Gastrocnemius medialis (tissue), 4 donors: Measurements from ENCODE around the gene TFEB.

ENCODE experiments used
- POLR2A ChIP-seq, 2 donors: fragments of 450-650 bp; IDR thresholded peaks; one replicate each; pipeline ENCODE4 v1.6.1; 2017; ENCODE audit warnings: antibody characterized with exemption in 2 of 2, mild to moderate bottlenecking in 2 of 2, moderate library complexity in 2 of 2
- TF ChIP-seq, protein P1 (sequence below), 5 experiments: fragments of 450-650 bp in 3 of 5; fragments of 200-600 bp in 2 of 5; sonication (generic) in 2 of 5; IDR thresholded peaks in 4 of 5; conservative IDR thresholded peaks in 1 of 5; 1 replicate in 4 of 5; 2 replicates in 1 of 5; pipeline ENCODE4 v1.5.1; 2016 to 2019; ENCODE audit warnings: antibody characterized with exemption in 5 of 5, mild to moderate bottlenecking in 3 of 5, moderate library complexity in 3 of 5

DNA sequence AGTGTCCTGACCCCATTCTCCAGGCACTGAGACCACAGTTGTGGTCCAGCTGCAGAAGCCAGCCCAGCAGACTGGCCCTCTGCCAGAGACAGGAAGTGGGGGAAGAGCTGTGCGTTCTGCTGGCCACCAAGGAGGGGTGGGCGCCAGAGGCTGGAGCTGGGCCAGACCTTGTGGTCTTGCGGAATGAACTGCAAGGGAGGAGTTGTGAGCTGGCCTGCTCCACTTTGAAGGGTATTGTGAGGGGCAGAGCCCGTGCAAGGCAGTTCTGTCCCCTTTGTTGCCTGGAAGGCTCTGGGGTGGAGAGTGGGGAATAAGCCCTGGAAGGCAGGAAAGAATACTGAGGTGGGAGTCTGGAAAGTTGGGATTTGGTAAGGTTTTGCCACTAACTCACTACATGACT lies 100.8 kb downstream of the TFEB start:
- TF ChIP-seq, protein P1, sequence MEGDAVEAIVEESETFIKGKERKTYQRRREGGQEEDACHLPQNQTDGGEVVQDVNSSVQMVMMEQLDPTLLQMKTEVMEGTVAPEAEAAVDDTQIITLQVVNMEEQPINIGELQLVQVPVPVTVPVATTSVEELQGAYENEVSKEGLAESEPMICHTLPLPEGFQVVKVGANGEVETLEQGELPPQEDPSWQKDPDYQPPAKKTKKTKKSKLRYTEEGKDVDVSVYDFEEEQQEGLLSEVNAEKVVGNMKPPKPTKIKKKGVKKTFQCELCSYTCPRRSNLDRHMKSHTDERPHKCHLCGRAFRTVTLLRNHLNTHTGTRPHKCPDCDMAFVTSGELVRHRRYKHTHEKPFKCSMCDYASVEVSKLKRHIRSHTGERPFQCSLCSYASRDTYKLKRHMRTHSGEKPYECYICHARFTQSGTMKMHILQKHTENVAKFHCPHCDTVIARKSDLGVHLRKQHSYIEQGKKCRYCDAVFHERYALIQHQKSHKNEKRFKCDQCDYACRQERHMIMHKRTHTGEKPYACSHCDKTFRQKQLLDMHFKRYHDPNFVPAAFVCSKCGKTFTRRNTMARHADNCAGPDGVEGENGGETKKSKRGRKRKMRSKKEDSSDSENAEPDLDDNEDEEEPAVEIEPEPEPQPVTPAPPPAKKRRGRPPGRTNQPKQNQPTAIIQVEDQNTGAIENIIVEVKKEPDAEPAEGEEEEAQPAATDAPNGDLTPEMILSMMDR (IDR thresholded peaks at IDR 0.05 in 4 of 5, conservative IDR thresholded peaks at IDR 0.05 in 1 of 5) = no peak
- TF ChIP-seq POLR2A (IDR thresholded peaks at IDR 0.05) = no peak
